H1 (cell line): ENCODE results near the gene GALNT2. TPM values are rescaled to one million over a fixed set of nuclear protein-coding genes. Genes with fewer than 3 reads are reported as not detected.
A peak's percentile ranks its signal among the peaks of the same experiment; 100 is the strongest.

Source experiments
- CTCF ChIA-PET: fragments of 300-600 bp; sonication (Branson Sonifier 250); formaldehyde crosslinking; loops from one replicate; lab custom pipeline; 2021; ENCODE audit not compliant: partially characterized antibody; lab: Charles Lee
- POLR2A ChIA-PET: fragments of 300-600 bp; sonication (Branson Sonifier 250); formaldehyde crosslinking; loops from one replicate; lab custom pipeline; 2021; ENCODE audit warnings: inconsistent platforms; ENCODE audit not compliant: partially characterized antibody; lab: Charles Lee
- DNase-seq, 2 experiments: peaks; one replicate each; pipeline versions ENCODE4 v3.0.0 to v3.0.0-alpha.2; 2010 to 2022; ENCODE audit warnings: low spot score in 2 of 2, low read depth in 1 of 2, mixed read lengths in 1 of 2
- FAIRE-seq: peaks from 2 replicates; lab custom pipeline; 2011; peaks lifted over from hg19 to GRCh38; lab: Jason Lieb, UNC
- H2AFZ ChIP-seq: 2 replicates; pipeline ENCODE4 v1.8.1; 2012; ENCODE audit warnings: low read length, inconsistent platforms
- H2AK5ac ChIP-seq: 2 replicates; pipeline ENCODE4 v1.6.1; 2013; ENCODE audit warnings: low read depth, low read length
- H2BK120ac ChIP-seq: replicated peaks from 2 replicates; pipeline ENCODE3; 2013; ENCODE audit warnings: low read depth, low read length, inconsistent platforms
- H2BK12ac ChIP-seq: 2 replicates; pipeline ENCODE4 v1.6.1; 2013; ENCODE audit warnings: low read depth, low read length
- H2BK15ac ChIP-seq: 2 replicates; pipeline ENCODE4 v1.6.1; 2013; ENCODE audit warnings: low read length
- H2BK20ac ChIP-seq: 2 replicates; pipeline ENCODE4 v1.6.1; 2013; ENCODE audit warnings: low read length
- H2BK5ac ChIP-seq: 2 replicates; pipeline ENCODE4 v1.6.1; 2013; ENCODE audit warnings: low read depth, low read length
- H3K14ac ChIP-seq: 2 replicates; pipeline ENCODE4 v1.6.1; 2013; ENCODE audit warnings: inconsistent platforms; ENCODE audit not compliant: insufficient read length
- H3K18ac ChIP-seq: 2 replicates; pipeline ENCODE4 v1.6.1; 2013; ENCODE audit warnings: low read length; ENCODE audit errors: extremely low read depth
- H3K23ac ChIP-seq: 2 replicates; pipeline ENCODE4 v1.6.1; 2013; ENCODE audit warnings: inconsistent platforms; ENCODE audit not compliant: insufficient read length
- H3K23me2 ChIP-seq: 2 replicates; pipeline ENCODE4 v1.6.1; 2013; ENCODE audit warnings: low read depth, low read length
- H3K27ac ChIP-seq: 2 replicates; pipeline ENCODE4 v1.6.1; 2011; ENCODE audit warnings: low read depth, low read length, inconsistent platforms
- H3K27me3 ChIP-seq, 4 experiments: replicated peaks in 1 of 4; 1 replicate in 1 of 4; 2 replicates in 3 of 4; pipeline versions ENCODE4 v1.6.1 to v1.8.1; 2011 to 2013; ENCODE audit warnings: low read length in 3 of 4, mild to moderate bottlenecking in 3 of 4, inconsistent platforms in 2 of 4, mixed read lengths in 2 of 4, moderate library complexity in 1 of 4; ENCODE audit not compliant: control insufficient read depth in 3 of 4, insufficient read depth in 3 of 4; ENCODE audit errors: extremely low read depth in 1 of 4
- H3K36me3 ChIP-seq, 4 experiments: 2 replicates each; pipeline versions ENCODE4 v1.6.1 to v1.8.1; 2011 to 2013; ENCODE audit warnings: mild to moderate bottlenecking in 4 of 4, low read length in 3 of 4, moderate library complexity in 2 of 4, control low read depth in 1 of 4, inconsistent platforms in 1 of 4; ENCODE audit not compliant: insufficient read depth in 4 of 4, control insufficient read depth in 2 of 4
- H3K4ac ChIP-seq: replicated peaks from 2 replicates; pipeline ENCODE3; 2013; ENCODE audit warnings: low read length, low read depth, mixed read lengths, inconsistent platforms; ENCODE audit not compliant: insufficient read length
- H3K4me1 ChIP-seq, 4 experiments: replicated peaks in 1 of 4; 1 replicate in 1 of 4; 2 replicates in 3 of 4; pipeline versions ENCODE4 v1.6.1 to v1.8.1; 2011 to 2013; ENCODE audit warnings: low read length in 3 of 4, inconsistent platforms in 2 of 4, mixed read lengths in 1 of 4; ENCODE audit not compliant: insufficient read depth in 4 of 4, control insufficient read depth in 3 of 4
- H3K4me2 ChIP-seq, 2 experiments: 2 replicates each; pipeline versions ENCODE4 v1.6.1 to v1.8.1; 2011 to 2013; ENCODE audit warnings: low read depth in 2 of 2, low read length in 2 of 2, control low read depth in 1 of 2, inconsistent platforms in 1 of 2, mild to moderate bottlenecking in 1 of 2; ENCODE audit not compliant: insufficient read depth in 1 of 2
- H3K4me3 ChIP-seq, 4 experiments: fragments of 200-600, 300-600 bp in 1 of 4; sonication (generic), shearing (Covaris generic), sonication (Bioruptor Twin) in 1 of 4; 2 replicates each; pipeline versions ENCODE4 v1.5.1 to v1.8.1; 2011 to 2016; ENCODE audit warnings: low read length in 4 of 4, low read depth in 3 of 4, control low read depth in 2 of 4, inconsistent platforms in 2 of 4, mild to moderate bottlenecking in 2 of 4, mixed read lengths in 1 of 4, moderate library complexity in 1 of 4; ENCODE audit not compliant: insufficient read depth in 2 of 4; ENCODE audit errors: extremely low read depth in 1 of 4
- H3K56ac ChIP-seq: replicated peaks from 2 replicates; pipeline ENCODE3; 2013; ENCODE audit warnings: low read depth, mild to moderate bottlenecking, mixed read lengths, low read length, inconsistent platforms; ENCODE audit not compliant: insufficient read length
- H3K79me1 ChIP-seq: 2 replicates; pipeline ENCODE4 v1.6.1; 2013; ENCODE audit warnings: low read depth, low read length, control low read depth
- H3K79me2 ChIP-seq, 2 experiments: 2 replicates each; pipeline versions ENCODE4 v1.6.1 to v1.8.1; 2012 to 2013; ENCODE audit warnings: low read length in 2 of 2, mild to moderate bottlenecking in 2 of 2, inconsistent platforms in 1 of 2; ENCODE audit not compliant: insufficient read depth in 2 of 2, control insufficient read depth in 1 of 2
- H3K9ac ChIP-seq, 4 experiments: replicated peaks in 1 of 4; 1 replicate in 1 of 4; 2 replicates in 3 of 4; pipeline versions ENCODE4 v1.6.1 to v1.8.1; 2011 to 2013; ENCODE audit warnings: low read depth in 3 of 4, low read length in 3 of 4, control low read depth in 2 of 4, mild to moderate bottlenecking in 2 of 4, moderate library complexity in 2 of 4, inconsistent platforms in 1 of 4; ENCODE audit errors: extremely low read depth in 1 of 4
- H3K9me3 ChIP-seq, 2 experiments: 2 replicates each; pipeline versions ENCODE4 v1.6.1 to v1.8.1; 2012 to 2013; ENCODE audit warnings: mild to moderate bottlenecking in 2 of 2, moderate library complexity in 2 of 2, control low read depth in 1 of 2, inconsistent platforms in 1 of 2, low read depth in 1 of 2, low read length in 1 of 2, mixed read lengths in 1 of 2; ENCODE audit not compliant: insufficient read depth in 2 of 2
- H4K20me1 ChIP-seq, 2 experiments: replicated peaks in 1 of 2; 2 replicates each; pipeline versions ENCODE3 to v1.8.1; 2011 to 2013; ENCODE audit warnings: inconsistent platforms in 2 of 2, low read length in 2 of 2, mild to moderate bottlenecking in 1 of 2; ENCODE audit not compliant: insufficient read depth in 2 of 2, control insufficient read depth in 1 of 2
- H4K5ac ChIP-seq: 2 replicates; pipeline ENCODE4 v1.6.1; 2013; ENCODE audit warnings: low read length, low read depth, mixed read lengths, inconsistent platforms; ENCODE audit not compliant: insufficient read length
- H4K8ac ChIP-seq: 2 replicates; pipeline ENCODE4 v1.8.0; 2013; ENCODE audit warnings: mild to moderate bottlenecking, moderate library complexity, low read length, inconsistent platforms; ENCODE audit not compliant: insufficient read depth; ENCODE audit errors: extremely low read depth
- H4K91ac ChIP-seq: replicated peaks from 2 replicates; pipeline ENCODE3; 2013; ENCODE audit warnings: low read length, mixed read lengths, inconsistent platforms; ENCODE audit not compliant: insufficient read length
- KDM4A ChIP-seq: IDR thresholded peaks from one replicate; pipeline ENCODE4 v1.7.1; 2012; ENCODE audit warnings: low read depth, mild to moderate bottlenecking, moderate library complexity, low read length, inconsistent platforms; ENCODE audit not compliant: severe bottlenecking
- PHF8 ChIP-seq: fragments of 200-600 bp; sonication (generic); conservative IDR thresholded peaks from 2 replicates; pipeline ENCODE4 v1.7.1; 2012; ENCODE audit warnings: low read depth, mild to moderate bottlenecking, inconsistent platforms, low read length, moderate library complexity
- TEAD4 ChIP-seq: IDR thresholded peaks from 2 replicates; pipeline ENCODE4 v1.6.1; 2012; ENCODE audit warnings: low read depth, low read length, inconsistent platforms, mixed read lengths
- WGBS, 2 experiments: shearing (Covaris generic) in 1 of 2; methylation state at CpG; one replicate each; pipeline versions ENCODE4 v1.1.6 to v1.1.7; 2013 to 2015; ENCODE audit warnings: low lambda C conversion rate in 2 of 2, mixed read lengths in 2 of 2, inconsistent platforms in 1 of 2, low coverage in 1 of 2, missing lambda C conversion rate in 1 of 2; ENCODE audit not compliant: insufficient replicate concordance in 2 of 2, insufficient coverage in 1 of 2, insufficient read length in 1 of 2; ENCODE audit errors: extremely low coverage in 1 of 2, missing lambda C conversion rate in 1 of 2; 5-methylcytosine and 5-hydroxymethylcytosine counted together
- polyA plus RNA-seq, 7 experiments: library from polyadenylated mRNA; depleted of rRNA in 3 of 7; stranded (reverse) in 5 of 7; unstranded in 2 of 7; fragments of >200 nt in 5 of 7; fragments of 200-250 nt in 2 of 7; gene quantifications; 1 replicate in 5 of 7; 2 replicates in 1 of 7; 4 replicates in 1 of 7; pipeline versions ENCODE4 v1.2.1 to v1.2.3, GENCODE V29; 2011 to 2013; ENCODE audit warnings: missing spikeins in 2 of 7, mixed read lengths in 2 of 7
- total RNA-seq: library from RNA; stranded (reverse); fragmentation: NEBNext Ultra II Directional; extraction: Animal tissue kit (Norgen Biotek cat#: 25700); gene quantifications from 2 replicates; pipeline ENCODE4 v1.2.1, GENCODE V29; 2021

Gene GALNT2
- total and polyA plus RNA-seq, 2 of the 8 experiments (the other 6 are each of a cell fraction or from before 2014, with no cell fraction given), result 34.5 to 75.3 TPM

GRCh38 chr1:230102046-230102445 is 35.0 kb downstream of the GALNT2 start:
- Histone ChIP-seq H3K4me1 (peaks cover 3 to 25% (median 17%) of the 10 kb centered on the region in 4 experiments; a peak in 6 of 7 replicates), H2BK5ac (no peak overlapping the region), H3K79me1 (peaks cover 9% of the 10 kb centered on the region; the same call in 1 of the 2 replicates), H4K5ac (no peak overlapping the region), H3K4me3 (no peak overlapping the region), H2AFZ (no peak overlapping the region), H2BK15ac (no peak overlapping the region), H3K56ac (no peak overlapping the region), H3K18ac (0 out of 2 replicates have a peak overlapping the region, but pooled peaks have one; percentile 24), H3K4me2 (peak overlapping the region; percentile 41 to 52; a peak in 2 of 4 replicates), H2BK20ac (no peak overlapping the region), H2AK5ac (no peak overlapping the region), H3K4ac (no peak overlapping the region), H3K79me2 (peaks cover 0 to 84% of the 10 kb centered on the region in 2 experiments; a peak in 2 of 4 replicates), H3K23ac (no peak overlapping the region), H3K27ac (no peak overlapping the region), H2BK12ac (no peak overlapping the region), H3K14ac (no peak overlapping the region), H3K9me3 (no peaks in the 10 kb centered on the region), H3K27me3 (no peaks in the 10 kb centered on the region), H3K23me2 (no peaks in the 10 kb centered on the region), H3K36me3 (no peaks in the 10 kb centered on the region), H4K91ac (no peak overlapping the region), H3K9ac (peak overlapping the region in 2 of 4 experiments; percentile 9 to 26; a peak in 1 of 7 replicates), H4K8ac (no peak overlapping the region), H4K20me1 (peaks cover 4 to 5% of the 10 kb centered on the region in 2 experiments), H2BK120ac (no peak overlapping the region)
- DNase-seq (no peak), FAIRE-seq (no peak)
- ChIA-PET POLR2A (no interaction called here), CTCF (interaction anchor here (0.7 to 2.0 kb wide), 8 partner anchors 9 to 352 kb away, joined by 3 to 7 read pairs (median 4); no protein-coding TSS in a partner anchor)
- WGBS, 2 experiments, result 61% methylated on average over 5 of the region's 5 CpGs; no CpG with 5 or more reads in 1 of the 2 experiments
- TF ChIP-seq PHF8 (no peak), TEAD4 (peak; percentile 62; the same call in 1 of the 2 replicates), KDM4A (no peak)
